HG03039 (cell line): ENCODE data around the gene PODXL.
"Not testable (repeated sequence)": the region's sequence is repeated elsewhere in the genome, so short reads cannot be mapped to it uniquely, and the experiment has no call there.

Source experiments
- ATAC-seq: cut with Tn5 transposase; IDR thresholded peaks from one replicate; pipeline ENCODE4 v1.9.1; 2021; ENCODE audit warnings: mild to moderate bottlenecking, moderate library complexity; ENCODE audit not compliant: unreplicated experiment

Gene PODXL

DNA sequence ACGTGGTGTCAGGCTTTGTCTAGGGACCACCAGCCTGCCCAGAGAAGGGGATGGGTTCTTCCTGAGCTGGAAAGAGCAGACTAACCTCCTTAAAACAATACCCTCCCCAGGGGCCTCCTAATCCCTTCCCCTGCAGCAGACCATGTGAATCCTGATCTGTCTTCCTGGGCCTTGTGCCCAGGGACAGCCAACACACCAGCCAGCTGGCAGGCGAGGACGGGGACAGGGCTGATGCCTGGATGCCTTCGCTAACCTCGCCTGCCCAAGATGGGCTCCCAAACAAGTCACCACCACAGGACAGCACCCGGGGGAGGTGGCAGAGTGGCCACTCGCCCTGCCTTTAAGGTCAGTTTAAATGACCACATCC, 17.6 kb downstream of the PODXL start:
- ATAC-seq = no peak

- ATAC-seq = no peak
These were observed 18.2 kb downstream of the PODXL start for GRCh38 chr7:131538071-131538812.

DNA sequence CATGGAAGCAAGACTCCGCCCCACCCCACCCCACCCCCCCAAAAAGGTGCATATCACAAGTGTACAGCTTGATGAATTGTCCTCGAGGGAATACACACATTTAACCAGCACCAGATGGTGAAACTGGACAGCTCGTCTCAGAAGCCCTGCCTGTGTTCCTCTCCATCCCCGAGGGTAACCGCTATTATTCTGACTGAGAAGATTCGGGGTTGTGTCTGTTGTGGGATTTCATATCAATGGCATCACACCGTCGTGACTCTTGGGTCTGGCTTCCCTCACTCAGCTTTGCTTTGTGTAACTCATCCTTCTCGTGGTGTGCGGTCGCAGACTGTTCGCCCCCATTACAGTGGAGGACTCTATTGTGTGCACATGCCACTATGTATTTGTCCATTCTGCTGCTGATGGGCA, 18.9 kb downstream of the PODXL start:
- no peak for ATAC-seq

- no peak for ATAC-seq
These were observed 20.0 kb downstream of the PODXL start for GRCh38 chr7:131536361-131536849.

GRCh38 chr7:131533566-131534561, 22.6 kb downstream of the PODXL start:
- ATAC-seq = no peak

GRCh38 chr7:131533151-131533559, 23.3 kb downstream of the PODXL start:
- no peak for ATAC-seq

DNA sequence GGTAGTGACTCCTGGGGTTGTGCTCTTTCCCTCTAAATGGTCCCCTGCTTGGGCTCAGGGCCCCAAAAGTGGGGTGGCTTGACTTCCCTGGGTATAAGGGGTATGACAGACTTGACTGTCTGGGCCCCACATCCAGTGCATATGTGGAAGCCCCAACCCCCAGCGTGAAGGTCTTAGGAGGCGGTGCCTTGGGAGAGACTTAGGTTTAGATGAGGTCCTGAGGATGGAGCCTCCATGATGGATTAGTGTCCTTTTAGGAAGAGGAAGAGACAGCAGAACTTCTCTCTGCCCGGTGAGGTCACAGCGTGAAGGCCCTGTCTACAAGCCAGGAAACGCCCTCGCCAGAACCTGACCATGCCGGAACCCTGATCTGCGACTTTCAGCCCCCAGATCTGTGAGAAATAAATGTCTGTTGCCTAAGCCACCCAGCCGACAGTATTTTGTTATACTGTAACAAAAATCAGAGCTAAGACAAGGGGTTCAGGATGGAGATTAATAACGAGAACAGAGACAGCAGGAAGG, 23.8 kb downstream of the PODXL start:
- ATAC-seq = no peak

DNA sequence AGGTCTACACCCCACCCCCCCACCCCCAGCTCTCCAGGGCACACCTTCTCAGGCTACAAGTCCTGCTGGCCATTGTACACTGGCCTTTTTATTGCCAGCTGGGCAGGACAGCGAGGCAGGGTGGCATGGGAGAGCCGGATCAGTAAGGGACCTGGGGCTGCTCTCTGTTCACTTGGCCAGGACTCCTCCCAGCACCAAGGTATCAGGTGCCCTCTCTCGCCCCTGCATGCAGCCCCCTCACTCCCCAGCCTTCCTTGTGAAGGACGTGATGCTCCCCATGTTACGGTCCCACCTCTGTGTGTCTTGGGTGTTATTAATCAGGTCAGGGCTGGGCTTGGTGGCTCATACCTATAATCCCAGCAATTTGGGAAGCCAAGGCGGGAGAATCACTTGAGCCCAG, 26.3 kb downstream of the PODXL start:
- no peak for ATAC-seq

- ATAC-seq = no peak
These were observed 26.8 kb downstream of the PODXL start for GRCh38 chr7:131529617-131530016.

DNA sequence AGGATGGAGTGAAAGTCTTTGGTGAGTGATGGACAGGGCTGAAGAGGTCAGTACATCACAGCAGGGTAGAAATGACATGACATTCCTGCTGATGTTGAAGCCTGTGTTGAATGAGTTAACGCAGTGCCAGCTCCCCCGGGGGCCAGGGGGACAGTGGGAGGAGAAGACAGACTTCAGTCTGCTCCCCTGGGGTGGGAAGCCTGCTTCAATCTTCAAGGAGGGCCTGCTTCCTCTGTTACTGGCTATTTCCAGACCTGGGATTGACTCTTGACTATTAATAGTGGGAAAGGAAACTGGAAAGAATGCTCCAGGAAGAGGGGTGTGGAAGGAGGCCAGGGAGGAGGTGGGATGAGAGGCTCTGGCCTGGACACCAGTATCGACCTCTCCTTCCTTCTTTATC, 27.2 kb downstream of the PODXL start:
- no peak for ATAC-seq

DNA sequence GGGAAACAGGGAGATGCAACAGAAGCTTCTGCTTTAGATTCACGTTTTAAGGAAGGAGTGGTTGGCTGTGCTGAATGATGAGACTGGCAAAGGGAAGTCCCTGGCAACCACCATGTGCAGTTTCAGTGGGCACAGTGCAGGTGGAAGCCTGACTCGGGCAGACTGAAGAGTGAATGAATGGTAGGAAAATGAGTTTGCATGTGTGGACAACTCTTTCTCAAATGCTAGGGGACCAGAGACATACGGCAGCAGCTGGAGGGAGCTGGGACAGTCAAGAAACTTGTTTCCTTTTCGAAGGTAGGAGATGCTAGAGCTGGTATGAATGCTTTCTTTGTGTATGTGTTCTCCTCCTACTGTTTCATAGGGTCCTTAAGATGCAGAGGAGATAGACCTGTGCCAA, 29.0 kb downstream of the PODXL start:
- ATAC-seq = no peak

DNA sequence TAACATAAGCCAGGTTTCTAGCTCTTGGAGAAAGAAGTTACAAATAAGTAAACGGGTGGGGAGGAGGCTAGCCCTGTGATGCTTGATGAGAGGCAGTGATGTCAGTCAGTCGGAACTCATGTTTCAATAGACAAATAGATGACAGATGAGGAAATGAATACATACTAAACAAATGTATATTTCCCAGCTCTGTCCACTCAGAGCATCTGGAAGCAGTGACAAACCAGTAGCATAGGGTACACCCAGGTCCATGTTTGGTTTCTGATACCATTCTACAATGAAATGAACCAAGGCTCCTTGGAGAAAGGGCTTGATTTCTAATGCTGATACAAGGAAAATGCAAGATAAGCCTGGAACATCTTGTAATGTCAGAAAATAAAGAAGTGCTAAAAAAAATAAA, 30.6 kb downstream of the PODXL start:
- ATAC-seq = no peak

DNA sequence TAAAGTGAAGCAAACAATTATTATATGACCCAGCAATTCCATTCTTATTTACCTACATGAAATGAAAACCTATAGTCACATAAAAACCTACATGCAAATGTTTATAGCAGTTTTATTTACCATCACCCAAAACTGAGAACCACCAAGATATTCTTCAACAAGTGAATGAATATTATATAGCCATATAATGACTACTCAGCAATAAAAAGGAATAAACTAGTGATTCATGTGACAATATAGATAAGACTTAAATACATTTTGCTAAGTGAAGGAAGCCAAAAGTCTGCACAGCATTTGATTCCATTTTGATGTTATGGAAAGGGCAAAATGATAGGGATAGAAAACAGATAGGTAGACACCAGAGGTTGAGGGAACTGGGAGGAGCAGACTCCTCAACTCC, 31.7 kb downstream of the PODXL start:
- no peak for ATAC-seq

DNA sequence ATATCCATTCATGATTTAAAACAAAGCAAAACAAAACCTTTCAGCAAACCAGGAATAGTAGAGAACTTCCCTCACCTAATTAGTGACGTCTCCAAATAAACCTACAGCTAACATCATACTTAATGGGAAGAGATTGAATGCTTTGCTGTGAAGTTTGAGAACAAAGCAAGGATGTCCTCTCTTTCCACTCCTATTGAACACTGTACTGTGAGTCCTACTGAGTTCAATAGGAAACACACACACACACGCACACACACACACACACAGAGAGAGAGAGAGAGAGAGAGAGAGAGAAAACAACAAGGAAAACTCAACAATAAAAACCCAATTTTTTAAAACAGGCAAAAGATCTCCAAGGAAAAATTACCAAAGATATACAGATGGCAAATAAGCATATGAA, 32.3 kb downstream of the PODXL start:
- no peak for ATAC-seq

DNA sequence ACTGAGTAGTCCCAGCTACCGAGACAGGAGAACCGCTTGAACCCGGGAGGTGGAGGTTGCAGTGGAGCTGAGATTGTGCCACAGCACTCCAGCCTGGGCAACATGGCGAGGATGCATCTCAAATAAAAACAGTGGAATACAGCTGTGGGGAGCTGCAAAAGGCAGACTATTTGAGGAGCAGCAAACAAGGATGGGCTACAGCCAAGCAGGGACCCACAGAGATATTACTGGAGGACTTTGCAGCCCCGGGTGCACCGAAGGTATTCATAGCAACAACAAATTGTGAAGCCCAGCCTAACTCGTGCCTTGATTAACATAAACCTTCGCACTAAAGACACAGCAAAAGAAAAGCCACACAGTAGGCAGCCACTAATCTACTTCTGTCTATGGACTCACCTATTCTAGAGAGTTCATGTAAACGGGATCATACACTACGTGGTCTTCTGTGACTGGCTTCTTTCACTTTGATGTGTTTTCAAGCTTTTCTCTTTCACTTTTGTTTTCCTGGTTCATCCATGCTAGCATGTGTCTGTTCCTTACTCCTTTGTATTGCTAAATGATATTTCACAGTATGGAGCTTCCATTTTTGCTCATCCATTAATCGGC, 34.0 kb downstream of the PODXL start:
- no peak for ATAC-seq

- no peak for ATAC-seq
These were observed 34.7 kb downstream of the PODXL start for GRCh38 chr7:131521651-131522163.

DNA sequence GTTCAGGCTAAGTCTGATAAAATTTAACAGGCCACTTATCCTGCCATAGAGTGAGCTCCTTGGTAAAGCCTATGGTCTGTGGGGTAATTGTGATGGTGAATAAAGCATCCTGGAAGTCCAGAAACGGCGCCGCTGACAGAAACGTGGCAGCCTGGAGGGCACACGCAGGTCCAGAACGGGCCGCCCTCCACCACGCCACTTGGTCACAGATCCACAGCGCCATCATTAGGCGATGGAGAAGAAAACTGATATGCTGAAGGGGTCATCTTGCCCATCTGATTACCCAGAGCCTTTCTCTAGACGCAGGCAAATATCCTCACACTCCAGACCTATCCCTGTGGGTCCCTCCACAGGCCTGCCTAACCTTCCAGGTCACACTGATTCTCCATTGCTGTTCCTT, 37.8 kb downstream of the PODXL start:
- no peak for ATAC-seq

DNA sequence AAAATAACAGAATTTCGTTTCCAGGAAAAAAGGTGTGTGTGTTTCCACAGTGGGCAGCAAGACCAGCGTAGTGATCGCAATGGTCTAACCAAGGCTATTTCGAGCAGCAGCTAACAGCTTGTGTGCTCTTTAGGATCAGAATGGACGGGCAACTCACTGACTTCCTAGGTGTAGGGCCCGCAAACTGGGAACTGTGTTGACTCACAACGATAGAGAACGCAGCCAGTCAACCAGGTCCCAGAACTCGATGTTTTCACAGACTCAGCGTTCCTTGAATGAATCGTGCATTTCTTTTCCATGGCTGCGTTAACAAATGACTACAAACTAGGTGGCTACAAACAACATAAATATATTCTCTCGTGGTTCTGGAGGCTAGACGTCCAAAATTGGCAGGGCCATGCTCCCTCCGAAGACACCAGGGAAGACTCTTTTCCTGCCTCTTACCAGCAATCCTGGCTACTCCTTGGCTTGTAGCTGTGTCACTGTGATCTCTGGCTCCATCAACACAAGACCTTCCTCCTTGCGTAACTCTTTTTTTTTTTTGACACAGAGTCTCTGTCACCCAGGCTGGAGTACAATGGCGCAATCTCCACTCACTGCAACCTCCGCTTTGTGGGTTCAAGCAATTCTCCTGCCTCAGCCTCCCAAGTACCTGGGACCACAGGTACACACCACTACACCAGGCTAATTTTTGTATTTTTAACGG, 39.1 kb downstream of the PODXL start:
- ATAC-seq = no peak

- ATAC-seq = not testable (repeated sequence)
These were observed 41.0 kb downstream of the PODXL start for GRCh38 chr7:131515471-131515870.
